Pancreas (tissue), 10 donors: ENCODE results near the gene MTA2. TPM values are rescaled to one million over a fixed set of nuclear protein-coding genes. Genes with fewer than 3 reads are reported as not detected.
"Not testable (repeated sequence)": the region's sequence is repeated elsewhere in the genome, so short reads cannot be mapped to it uniquely, and the experiment has no call there.

Source experiments
- ATAC-seq, 4 donors: fragments of 200-7000 bp; cut with Tn5 transposase; one replicate each; pipeline versions ENCODE4 v1.8.0 to v1.9.1; 2020; ENCODE audit warnings: mild to moderate bottlenecking in 4 of 4, moderate library complexity in 4 of 4
- DNase-seq, 6 donors: peaks; one replicate each; pipeline ENCODE4 v3.0.0-alpha.2; 2020
- FAIRE-seq: peaks from 2 replicates; lab custom pipeline; 2012; peaks lifted over from hg19 to GRCh38; lab: Jason Lieb, UNC
- H3K27ac ChIP-seq, 4 donors: fragments of 200-600 bp; sonication (generic); 1 replicate in 3 of 4; 2 replicates in 1 of 4; pipeline versions ENCODE4 v1.5.0 to v1.8.0; 2020
- H3K27me3 ChIP-seq, 4 donors: fragments of 200-600 bp; one replicate each; pipeline ENCODE4 v1.8.0; 2021
- H3K36me3 ChIP-seq, 3 donors: fragments of 200-600 bp; sonication (generic) in 1 of 3; one replicate each; pipeline versions ENCODE4 v1.5.0 to v1.8.0; 2020 to 2021
- H3K4me1 ChIP-seq, 3 donors: fragments of 200-600 bp; one replicate each; pipeline ENCODE4 v1.8.0; 2021
- H3K4me3 ChIP-seq, 4 donors: fragments of 200-600 bp; sonication (generic) in 2 of 4; one replicate each; pipeline versions ENCODE4 v1.5.0 to v1.8.0; 2020 to 2021
- H3K9me3 ChIP-seq, 4 donors: fragments of 200-600 bp; one replicate each; pipeline ENCODE4 v1.8.0; 2021
- WGBS, 2 donors: extraction: QIAGEN DNeasy Blood & Tissue Kit; methylation state at CpG; one replicate each; pipeline ENCODE4 v1.1.7; 2013; 5-methylcytosine and 5-hydroxymethylcytosine counted together
- intact Hi-C, 3 donors: fragments of 100-400 bp; cut with DNase I; formaldehyde crosslinking; loops; one replicate each; pipeline versions ENCODE4 v1.11.1 to v1.14.2; 2022
- polyA plus RNA-seq, 2 donors: library from polyadenylated mRNA; stranded (reverse); fragments of 200-250 nt; gene quantifications; one replicate each; pipeline ENCODE4 v1.2.3, GENCODE V29; 2013
- total RNA-seq, 6 donors: library from RNA; stranded (reverse); fragmentation: NEBNext Ultra II Directional in 4 of 6; extraction: Animal tissue kit (Norgen Biotek cat#: 25700) in 4 of 6; gene quantifications; one replicate each; pipeline versions ENCODE4 v1.2.1 to v1.2.4, GENCODE V29; 2021 to 2023
- TF ChIP-seq, protein P1 (sequence below), 4 donors: fragments of 200-600 bp; sonication (generic) in 3 of 4; IDR thresholded peaks; one replicate each; pipeline versions ENCODE4 v1.5.0 to v1.8.0; 2021; ENCODE audit warnings: antibody characterized with exemption in 4 of 4
- donor health status: healthy with polysubstance abuse.
- donor health status: DM: no; HTN: no; CAD: no; lungs with moderate emphysema.
- donor health status: DM: no; HTN: no; CAD: no.
- donor health status: control.
- donor health status: control.
- donor health status: Bipolar disorder and iron deficiency.
- donor health status: DM: yes; HTN: yes; CAD: no.
- donor health status: DM: no; HTN: no; CAD: no.
- donor health status: DM: no; HTN: no; CAD: no.
- donor health status: DM: yes; HTN: yes; CAD: no.

MTA2 gene
- total and polyA plus RNA-seq, 8 donors: 14.7 to 42.3 (median 24.4) TPM

DNA sequence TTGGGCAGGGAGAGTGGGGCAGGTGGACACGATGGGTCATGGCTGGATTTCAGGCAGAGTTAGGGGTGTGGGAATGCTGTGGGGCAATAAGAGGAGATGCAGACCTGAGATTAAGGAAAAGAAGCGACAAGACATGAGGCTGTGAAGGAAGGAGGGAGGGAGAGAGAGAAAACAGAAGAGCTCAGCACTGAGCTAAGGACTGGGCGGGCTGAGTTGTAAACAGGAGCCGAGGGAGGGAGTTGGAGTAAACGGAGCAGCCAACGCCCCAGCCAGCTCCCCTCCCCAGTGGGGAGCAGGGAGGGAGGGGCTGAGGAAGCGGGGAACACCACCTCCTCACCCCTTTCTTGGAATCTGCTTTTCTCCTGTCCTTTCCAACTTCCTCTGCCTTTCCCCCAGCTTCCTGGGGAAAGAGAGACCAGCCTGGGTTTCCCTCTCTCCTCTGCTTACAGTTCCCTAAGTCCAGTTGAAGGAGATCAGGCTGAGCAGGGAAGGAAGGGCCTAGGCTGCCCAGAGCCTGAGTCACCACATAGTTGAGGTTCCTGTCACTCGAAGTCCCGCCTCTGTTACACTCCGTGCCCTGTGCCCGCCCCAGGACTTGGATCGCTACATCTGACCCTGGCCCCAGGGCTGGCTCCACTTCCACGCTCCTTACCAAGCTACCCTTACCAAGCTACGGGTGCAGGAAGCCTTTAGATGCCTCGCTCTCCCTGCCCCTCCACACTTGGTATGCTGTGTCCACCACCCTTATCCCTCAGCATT is 48.4 kb downstream of the MTA2 start:
- ATAC-seq (peak; percentile 72 to 79 (median 76)), FAIRE-seq (no peak), DNase-seq (peak in 5 of 6 donors; percentile 79 to 88 (median 82))
- H3K4me1 ChIP-seq: peaks cover 35 to 72% (median 60%) of the 10 kb centered on the region in 3 donors
- intact Hi-C loops: no loop called here
- H3K27ac ChIP-seq: peak overlapping the region; percentile 58 to 93 (median 78)
- no peaks in the 10 kb centered on the region for H3K36me3 ChIP-seq
- WGBS, 2 donors: 19 to 33% methylated on average over 14 to 15 of the region's 15 CpGs
- H3K4me3 ChIP-seq: peak overlapping the region in 1 of 4 donors; percentile 6
- H3K27me3 ChIP-seq: no peaks in the 10 kb centered on the region
- TF ChIP-seq, protein P1, sequence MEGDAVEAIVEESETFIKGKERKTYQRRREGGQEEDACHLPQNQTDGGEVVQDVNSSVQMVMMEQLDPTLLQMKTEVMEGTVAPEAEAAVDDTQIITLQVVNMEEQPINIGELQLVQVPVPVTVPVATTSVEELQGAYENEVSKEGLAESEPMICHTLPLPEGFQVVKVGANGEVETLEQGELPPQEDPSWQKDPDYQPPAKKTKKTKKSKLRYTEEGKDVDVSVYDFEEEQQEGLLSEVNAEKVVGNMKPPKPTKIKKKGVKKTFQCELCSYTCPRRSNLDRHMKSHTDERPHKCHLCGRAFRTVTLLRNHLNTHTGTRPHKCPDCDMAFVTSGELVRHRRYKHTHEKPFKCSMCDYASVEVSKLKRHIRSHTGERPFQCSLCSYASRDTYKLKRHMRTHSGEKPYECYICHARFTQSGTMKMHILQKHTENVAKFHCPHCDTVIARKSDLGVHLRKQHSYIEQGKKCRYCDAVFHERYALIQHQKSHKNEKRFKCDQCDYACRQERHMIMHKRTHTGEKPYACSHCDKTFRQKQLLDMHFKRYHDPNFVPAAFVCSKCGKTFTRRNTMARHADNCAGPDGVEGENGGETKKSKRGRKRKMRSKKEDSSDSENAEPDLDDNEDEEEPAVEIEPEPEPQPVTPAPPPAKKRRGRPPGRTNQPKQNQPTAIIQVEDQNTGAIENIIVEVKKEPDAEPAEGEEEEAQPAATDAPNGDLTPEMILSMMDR (IDR thresholded peaks at IDR 0.05): no peak
- no peaks in the 10 kb centered on the region for H3K9me3 ChIP-seq

DNA sequence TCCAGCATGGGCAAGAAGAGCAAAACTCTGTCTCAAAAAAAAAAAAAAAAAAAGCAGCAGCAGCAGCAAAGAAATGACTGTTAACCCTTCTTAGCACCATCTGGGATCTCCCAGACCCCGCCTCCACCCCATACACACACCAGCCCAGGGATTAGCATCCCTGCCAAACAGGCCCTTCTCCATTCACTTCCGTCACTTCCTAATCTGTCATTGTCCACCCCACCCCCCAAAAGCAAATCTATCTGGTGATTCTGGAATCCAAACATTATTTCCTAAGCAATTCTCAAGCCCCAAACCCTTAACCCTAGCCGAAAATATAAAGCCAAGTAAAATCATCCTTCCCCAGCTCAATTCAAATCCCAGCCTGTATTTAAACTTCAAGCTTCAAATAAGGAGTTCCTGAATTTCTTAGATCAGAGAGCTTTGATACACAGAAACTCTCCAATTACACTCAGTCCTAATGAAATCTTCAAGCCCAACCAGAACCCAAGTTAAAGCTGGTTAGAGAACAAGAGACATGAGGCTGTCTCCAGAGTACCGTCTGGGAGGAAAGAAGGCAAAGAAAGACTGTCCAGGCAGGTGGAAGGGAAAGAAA is 49.1 kb downstream of the MTA2 start:
- Histone ChIP-seq H3K27ac (peak overlapping the region; percentile 58 to 93 (median 78)), H3K9me3 (no peaks in the 10 kb centered on the region), H3K27me3 (no peaks in the 10 kb centered on the region), H3K4me3 (peak overlapping the region in 1 of 4 donors; percentile 6), H3K36me3 (no peaks in the 10 kb centered on the region), H3K4me1 (peaks cover 41 to 78% (median 67%) of the 10 kb centered on the region in 3 donors)
- 39 to 65% methylated on average over 4 of the region's 4 CpGs for WGBS, 2 donors
- intact Hi-C loops: no loop called here
- FAIRE-seq (no peak), ATAC-seq (no peak), DNase-seq (no peak)
- TF ChIP-seq, protein P1 (IDR thresholded peaks at IDR 0.05): no peak

DNA sequence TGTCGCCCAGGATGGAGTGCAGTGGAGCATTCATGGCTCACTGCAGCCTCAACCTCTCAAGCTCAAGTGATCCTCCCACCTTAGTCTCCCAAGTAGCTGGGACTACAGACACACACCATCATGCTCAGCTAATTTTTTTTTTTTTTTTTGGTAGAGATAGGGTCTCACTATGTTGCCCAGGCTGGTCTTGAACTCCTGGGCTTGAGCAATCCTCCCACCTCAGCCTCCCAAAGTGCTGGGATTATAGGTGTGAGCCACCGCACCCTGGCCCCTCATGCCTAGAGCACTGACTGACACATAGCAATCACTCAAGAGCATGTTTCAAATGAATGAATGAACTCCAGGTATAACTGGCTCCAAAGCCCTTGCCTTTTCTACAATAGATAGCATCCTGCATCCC is 51.2 kb downstream of the MTA2 start:
- H3K36me3 ChIP-seq, H3K27ac ChIP-seq, ATAC-seq, H3K9me3 ChIP-seq, H3K4me3 ChIP-seq, DNase-seq, H3K27me3 ChIP-seq, FAIRE-seq, intact Hi-C loops: not testable (repeated sequence)
- H3K4me1 ChIP-seq: peaks cover 41 to 73% (median 67%) of the 10 kb centered on the region in 3 donors
- WGBS, 2 donors: 86 to 90% methylated on average over 2 of the region's 2 CpGs

DNA sequence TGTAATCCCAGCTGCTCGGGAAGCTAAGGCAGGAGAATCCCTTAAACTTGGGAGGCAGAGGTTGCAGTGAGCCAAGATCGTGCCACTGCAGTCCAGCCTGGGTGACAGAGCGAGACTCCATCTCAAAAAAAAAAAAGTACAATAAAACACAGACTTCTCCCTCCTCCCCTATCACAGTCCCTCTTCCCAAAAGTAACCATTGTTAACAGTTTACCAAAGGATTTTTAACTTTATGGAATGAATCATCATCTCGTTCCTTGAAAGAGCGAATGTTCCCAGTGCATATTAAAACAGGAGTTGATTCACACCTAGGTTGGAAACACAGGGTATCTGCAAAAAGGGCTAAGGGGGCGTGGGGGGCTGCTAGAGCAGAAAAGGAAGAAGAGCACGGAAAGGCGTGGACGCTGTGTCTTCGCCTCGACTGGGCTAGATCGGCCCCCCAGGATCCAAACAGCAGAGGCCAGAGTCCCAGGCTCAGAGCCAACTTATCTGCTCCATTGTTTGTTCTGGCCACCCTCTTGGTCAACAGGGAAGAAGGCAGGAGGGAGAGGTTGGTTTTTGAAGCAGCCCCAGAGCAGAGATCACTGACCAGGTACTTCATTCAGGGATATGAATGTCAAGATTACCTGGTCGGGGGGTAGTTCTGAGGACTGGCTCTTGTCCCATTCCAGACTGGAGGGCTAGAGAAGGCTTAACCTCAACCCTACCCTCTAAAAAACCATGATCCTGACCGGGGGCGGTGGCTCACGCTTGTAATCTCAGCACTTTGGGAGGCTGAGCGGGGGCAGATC is 52.9 kb downstream of the MTA2 start:
- peak; percentile 9 to 42 (median 27) for ATAC-seq
- H3K4me3 ChIP-seq: no peak overlapping the region

More for the DNA sequence above, 52.9 kb downstream of the MTA2 start:
- DNase-seq (peak in 4 of 6 donors; percentile 52 to 76 (median 64)), FAIRE-seq (no peak)
- intact Hi-C loops: loop anchor here in 1 of 3 donors (5.0 kb wide), 1 partner anchor 126 kb away; no protein-coding TSS in a partner anchor
- Histone ChIP-seq H3K4me1 (peaks cover 41 to 60% (median 49%) of the 10 kb centered on the region in 3 donors), H3K36me3 (no peaks in the 10 kb centered on the region), H3K27me3 (no peaks in the 10 kb centered on the region), H3K27ac (peak overlapping the region in 2 of 4 donors; percentile 24 to 93), H3K9me3 (no peaks in the 10 kb centered on the region)
- TF ChIP-seq, protein P1 (IDR thresholded peaks at IDR 0.05): no peak
- WGBS, 2 donors: 26% methylated on average over 17 of the region's 17 CpGs
